HPDE6-E6E7 (cell line): ENCODE measurements around the gene RNASEH1.

Source experiments
- DNase-seq: peaks from one replicate; pipeline ENCODE4 v3.0.0; 2011; ENCODE audit warnings: missing footprints; ENCODE audit errors: extremely low spot score

RNASEH1 gene

DNA sequence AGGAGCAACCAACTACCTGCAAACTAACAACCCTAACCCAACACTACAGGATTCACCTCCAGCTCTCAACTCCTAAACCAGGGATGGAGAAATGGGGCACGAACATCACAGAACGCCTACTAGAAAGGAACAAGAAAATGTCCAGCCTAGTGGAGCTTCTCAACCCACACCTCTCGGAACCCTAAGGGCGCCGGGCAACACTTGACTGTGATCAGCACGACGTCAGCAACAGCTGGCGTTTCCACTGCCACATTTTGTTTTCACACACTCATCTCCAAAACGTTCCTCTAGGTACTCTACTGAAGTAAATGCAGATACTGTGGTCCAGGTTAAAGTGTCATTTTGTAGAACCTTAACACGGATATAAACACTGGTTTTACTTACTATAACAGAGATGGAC, 4.2 kb downstream of the RNASEH1 start:
- DNase-seq, result no peak

DNA sequence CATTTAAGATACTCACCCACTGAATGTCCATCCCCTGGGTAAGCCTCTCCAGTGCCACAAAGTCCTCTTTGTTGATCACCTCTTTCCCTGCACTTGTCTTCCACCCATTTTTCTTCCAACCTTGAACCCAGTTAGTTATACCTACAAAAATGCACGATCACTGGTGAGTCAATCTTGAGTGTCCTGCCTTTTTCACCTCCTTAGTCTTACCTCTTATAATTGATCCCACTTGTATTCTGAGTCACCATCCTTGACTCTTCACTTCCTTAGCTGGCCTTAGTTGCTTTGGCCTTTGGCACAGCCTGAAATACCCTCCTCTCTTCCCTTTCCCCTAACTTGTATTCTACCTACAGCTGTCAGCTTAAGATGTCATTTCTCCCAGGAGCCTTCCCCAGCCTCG, 10.2 kb downstream of the RNASEH1 start:
- no peak for DNase-seq

DNA sequence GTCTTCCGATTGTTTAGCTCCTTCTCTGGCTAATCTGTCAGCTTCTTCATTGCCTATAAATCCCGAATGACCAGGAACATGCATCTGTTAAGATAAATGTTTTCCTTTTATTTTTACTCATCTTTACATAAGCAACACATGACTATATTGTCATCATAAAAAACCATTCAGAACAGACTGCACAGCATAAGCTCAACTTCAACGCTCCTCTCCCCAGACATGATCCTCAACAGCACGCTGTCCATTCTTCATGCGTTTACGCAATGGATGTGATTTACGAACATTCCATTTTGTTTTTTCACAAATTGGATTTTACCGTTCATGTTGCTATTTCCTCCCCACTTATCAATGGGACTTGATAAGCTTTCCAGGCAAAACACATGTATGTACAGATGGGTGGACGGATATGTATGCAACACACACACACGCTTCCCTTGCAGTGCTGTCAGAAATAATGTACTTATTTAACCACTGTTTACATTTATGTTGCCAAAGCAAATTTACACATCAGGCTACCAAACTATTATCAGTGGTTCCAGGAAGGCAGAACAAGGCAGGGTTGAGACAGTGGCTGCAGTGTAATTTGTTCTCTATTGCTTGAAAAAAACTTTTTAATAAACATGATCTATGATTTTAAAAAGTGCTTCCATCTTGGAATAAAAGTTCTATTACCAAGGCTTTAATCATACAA, 12.2 kb downstream of the RNASEH1 start:
- no peak for DNase-seq

DNA sequence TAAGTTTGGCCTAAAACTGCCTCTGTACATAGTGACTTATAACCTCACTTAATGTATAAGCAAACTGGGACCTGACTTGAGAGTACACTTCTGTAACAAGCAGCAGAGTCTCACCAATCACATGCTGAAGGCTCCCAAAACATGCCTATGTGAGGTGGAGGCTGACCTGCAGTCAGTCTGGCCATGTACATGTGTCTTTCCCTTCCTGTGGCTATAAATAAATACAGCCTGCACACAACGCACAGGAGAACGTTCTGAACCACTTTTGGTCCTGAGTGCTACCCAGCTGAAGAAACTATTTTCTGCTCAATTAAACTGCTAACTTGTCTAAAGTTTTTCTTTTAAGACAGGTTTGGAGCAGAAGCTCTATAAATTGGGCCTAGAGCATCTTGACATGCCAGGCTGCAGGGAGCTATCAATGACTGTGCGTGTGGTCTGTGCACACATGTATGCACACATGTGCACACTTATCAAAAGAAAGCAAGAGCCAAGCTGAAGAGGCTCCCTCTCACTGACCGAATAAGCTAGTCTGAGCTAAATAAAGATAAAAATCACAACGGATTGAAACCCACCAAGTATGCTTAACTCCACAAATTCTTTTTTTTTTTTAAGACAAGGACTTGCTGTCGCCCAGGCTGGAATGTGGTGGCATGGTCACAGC, 15.0 kb downstream of the RNASEH1 start:
- no peak for DNase-seq

DNA sequence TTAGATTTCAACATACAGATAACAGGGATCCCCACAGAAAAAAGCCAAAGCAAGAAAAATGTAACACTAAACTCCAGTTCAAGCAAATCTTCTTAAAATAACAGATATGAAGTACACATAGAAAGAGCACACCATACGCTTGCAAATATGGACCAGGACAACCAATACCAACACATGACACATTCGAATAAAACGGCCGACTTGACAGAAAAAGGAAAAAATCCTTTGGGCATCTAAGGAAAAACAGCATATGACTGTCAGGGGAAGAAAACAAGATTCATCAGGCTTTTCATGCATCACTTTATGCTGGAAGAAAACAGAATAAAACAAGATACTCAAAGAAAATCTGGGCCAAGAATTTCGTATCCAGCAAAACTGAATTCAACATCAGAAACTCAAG, 16.0 kb downstream of the RNASEH1 start:
- no peak for DNase-seq

DNA sequence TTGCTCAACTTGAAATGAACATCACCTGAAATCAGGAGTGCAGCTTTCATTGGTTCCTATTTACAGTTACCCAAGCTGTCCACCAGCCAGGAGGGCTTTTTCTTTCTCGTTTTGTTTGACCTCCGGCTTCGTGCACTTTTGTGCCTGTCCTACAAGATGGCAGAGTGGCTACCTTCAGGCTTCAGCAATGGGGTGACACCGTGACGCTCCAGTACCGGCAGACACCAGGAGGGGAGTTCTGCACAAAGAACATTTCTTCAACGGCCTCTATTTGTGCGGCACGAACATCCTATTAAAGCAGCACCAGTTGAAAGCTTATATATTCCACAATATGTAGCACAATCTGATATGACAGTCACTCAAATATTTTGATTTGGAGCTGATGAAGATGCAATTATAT, 18.3 kb downstream of the RNASEH1 start:
- DNase-seq, result no peak

DNA sequence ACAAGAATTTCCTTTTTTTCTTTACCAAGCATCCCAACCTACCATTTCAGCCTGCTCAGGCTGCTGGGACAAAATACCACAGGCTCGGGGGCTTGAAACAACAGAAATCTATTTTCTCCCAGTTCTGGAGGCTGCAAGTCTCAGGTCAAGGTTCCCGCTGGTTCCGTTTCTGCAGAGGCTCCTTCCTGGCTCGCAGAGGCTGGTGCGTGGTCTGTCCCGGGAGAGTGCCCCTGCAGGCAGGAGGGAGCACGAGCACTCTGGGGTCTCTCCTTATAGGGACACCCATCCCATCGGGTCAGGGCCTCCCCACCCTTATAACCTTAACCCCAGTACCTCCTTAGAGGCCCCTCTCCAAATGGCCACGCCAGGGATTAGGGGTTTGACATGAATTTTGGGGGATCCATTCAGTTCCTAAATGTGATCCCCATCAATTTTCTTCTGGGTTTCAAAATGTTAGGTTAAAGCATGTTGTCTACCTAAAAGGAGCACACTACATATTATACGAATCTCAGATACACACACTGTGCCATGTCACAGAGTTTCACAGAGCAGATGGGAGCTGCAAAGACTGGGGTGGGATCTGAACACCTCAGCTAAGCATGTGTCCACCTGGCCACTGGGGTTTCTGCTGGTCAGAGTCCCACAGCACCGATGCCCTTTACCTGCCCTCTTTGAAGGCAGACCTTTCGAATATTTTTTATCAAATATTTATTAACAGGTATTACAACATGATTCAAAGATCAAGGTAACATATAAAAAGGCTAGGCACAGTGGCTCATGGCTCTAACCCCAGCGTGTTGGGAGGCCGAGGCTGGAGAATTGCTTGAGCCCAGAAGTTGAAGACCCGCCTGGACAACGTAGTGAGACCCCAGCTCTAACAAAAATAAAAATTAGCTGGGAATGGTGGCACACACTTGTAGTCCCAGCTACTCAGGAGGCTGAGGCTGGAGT, 21.2 kb downstream of the RNASEH1 start:
- no peak for DNase-seq

DNA sequence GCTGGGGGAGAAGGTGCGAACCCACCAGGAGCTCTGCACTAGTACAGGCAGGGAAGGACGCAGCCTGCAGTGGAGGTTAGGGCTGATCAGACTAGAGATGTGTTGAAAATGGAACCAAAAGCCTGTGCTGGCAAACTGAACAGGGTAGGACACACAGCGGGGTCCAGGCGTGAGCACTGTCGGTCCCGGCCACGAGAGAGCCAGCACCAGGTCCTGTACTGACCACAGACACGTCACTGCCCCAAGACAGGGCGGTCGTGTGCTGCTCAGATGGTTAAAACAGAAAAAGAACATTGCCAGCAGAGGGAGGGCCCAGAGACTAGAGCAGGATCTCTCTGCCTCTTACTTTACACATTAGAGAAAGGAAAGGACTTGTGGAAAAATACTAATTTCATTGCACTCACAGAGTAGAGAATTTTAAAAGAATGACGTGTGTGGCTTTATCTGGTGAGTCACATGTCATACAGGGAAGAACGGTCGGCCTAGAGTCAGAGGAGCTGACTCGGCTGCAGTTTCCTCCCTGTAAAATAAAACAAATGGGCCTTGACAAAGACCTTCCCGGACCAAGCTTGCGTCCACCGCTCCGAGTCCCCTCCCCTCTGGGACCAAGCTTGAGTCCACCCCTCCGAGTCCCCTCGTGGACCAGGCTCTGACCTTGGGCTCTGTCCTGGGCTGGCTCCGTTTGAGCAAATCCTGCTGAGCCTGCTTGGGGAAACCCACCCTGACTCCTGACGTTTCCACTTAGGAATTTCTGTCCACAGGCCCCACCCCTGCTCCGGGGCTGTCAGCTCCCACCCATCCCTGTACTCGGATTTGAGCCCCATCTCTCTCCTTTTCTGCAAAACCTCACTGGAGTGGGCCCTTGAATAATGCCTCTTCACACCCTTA, 22.1 kb downstream of the RNASEH1 start:
- DNase-seq, result no peak

DNA sequence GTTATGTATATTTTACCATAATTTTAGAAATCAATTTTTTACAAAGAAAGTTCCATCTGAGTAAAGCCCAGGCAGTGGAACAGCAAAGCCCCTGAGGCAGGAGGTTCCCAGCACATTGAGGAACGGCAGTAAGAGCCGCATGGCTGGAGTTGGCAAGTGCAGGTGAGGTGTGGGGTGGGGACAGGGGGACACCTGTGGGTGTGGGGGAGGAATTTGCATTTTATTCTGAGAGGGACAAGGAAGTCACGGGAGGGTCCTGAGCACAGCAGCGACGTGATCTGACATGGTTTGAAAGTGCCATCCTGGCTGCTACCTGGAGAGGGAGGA, 22.7 kb downstream of the RNASEH1 start:
- DNase-seq, result no peak

DNA sequence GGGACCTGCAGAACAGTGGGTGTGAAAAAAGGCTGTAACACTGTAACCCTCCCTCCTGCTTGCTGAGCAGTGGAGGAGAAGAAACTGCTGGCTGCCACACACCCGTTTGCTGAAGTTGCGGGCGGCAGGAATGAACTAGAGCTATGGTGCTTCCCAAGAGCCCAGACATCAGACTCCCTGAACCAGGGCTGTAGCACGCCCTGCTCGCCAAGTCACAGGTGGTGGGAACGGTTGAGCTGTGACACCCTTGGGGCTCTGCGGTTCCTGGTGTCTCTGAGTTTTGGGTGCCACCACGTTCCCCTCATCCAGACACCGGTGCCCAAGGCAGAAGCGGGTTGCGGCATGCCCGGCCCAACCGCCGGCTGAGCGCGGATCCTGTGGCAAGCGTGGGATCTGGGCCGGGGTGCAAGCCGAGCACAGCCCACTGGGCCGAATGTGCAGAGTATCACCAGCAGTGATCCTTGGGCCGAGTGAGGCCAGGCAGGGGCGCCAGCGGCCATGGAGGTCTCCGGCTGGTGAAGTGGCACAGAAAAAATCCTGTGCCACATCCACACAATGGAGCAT, 23.8 kb downstream of the RNASEH1 start:
- no peak for DNase-seq

DNA sequence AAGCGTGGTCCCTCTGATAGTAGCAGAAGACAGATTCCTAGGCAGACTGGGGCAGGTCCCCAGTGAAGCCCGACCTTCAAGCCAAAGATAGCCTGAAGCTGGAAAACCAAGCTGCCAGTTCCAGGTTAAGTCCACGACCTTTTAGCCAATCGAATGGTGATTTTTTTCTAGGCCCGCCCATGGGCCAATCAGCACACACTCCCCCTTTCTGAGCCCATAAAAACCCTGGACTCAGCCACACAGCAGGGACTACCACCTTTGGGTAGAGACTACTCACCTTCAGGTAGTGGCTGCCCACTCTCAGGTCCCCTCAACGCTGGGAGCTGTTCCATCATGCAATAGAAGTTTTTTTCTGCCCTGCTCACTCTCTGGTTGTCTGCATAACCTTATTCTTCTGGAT, 24.3 kb downstream of the RNASEH1 start:
- no peak for DNase-seq

DNA sequence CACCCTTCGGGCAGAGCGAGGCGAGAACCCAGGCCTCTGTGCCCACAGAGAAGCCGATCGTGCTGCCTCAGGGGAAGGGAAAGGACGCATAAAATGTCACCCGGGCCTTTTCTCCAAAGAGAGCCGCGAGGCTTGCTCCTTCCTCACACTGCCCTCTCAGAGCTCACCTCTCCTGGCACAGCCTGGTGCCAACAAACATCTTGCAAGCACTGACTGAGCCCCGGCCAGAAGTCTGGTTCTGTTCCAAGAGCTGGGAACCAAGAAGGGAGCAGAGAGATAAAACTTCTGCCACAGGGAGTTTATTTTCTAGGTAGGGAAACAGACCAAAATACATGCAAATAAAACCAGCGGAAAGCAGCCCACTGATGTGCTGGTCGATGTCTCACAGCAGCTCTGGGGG, 25.2 kb downstream of the RNASEH1 start:
- DNase-seq, result no peak

DNA sequence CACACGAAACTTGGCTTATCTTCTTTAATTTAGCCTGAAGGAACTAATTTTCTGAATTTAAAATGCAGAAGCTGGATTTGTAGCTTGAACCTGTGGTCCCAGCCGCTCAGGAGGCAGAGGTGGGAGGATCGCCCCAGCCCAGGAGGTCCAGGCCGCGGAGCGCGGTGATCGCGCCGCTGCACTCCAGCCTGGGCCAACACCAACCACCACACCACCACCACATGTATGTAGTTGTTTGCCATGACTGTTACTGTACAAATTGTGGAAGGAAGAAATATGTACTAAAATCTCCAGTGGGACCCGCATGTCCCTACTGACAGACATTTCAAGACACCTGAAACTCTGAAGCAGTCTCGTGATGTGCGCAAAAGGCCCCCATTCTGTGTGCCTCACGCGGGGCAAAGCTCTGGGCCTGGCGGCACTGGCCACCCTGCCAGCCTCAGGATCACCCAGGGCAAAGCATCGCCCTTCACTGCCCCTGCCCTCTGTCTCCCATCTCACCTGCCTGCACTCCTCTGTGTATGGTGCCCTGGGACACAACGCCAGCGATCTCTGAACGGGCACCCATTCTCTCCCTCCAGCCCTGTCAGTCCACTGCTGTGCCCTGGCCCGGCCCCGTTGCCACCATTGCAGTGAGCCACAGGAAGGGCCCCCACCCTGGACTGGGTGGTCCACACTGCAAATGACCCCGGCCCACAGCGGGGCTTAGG, 28.7 kb downstream of the RNASEH1 start:
- DNase-seq, result no peak

DNA sequence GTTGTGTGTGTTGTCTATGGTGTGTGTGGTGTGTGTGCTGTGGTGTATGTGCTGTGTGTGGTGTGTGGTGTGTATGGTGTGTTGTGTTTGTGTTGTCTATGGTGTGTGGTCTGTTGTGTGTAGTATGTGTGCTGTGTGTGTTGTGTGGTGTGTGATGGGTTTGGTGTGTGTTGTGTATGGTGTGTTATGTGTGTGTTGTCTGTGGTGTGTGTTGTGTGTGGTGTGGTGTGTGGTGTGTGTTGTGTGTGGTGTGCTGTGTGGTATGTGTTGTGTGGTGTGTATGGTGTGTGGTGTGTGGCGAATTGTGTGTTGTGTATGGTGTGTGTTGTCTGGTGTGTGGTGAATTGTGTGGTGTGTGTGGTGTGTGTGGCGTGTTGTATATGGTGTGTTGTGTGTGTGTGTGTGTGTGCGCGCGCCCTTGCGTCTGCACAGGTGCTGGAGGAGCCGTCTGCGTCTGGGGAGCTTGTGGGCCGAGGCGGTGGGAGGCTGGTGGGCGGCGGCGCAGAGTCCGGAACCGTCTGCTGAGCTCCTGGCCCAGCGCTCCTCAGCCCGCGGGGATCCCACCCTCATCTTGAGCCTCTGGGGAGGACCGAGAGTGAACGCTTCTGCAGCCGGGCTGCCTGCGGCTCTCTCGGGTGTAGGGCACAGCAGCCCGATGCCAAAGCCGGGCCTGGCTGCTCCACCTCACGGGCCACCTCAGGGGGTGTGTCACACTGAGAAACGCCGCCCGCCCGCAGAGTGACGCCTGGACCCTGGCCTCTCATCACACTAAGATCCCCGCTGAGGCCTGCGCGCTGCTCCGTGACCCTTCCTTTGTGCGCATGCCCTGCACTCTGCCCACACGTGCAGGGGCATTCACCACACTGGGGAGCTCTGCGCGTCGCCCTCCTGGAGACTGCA, 30.0 kb downstream of the RNASEH1 start:
- no peak for DNase-seq

DNA sequence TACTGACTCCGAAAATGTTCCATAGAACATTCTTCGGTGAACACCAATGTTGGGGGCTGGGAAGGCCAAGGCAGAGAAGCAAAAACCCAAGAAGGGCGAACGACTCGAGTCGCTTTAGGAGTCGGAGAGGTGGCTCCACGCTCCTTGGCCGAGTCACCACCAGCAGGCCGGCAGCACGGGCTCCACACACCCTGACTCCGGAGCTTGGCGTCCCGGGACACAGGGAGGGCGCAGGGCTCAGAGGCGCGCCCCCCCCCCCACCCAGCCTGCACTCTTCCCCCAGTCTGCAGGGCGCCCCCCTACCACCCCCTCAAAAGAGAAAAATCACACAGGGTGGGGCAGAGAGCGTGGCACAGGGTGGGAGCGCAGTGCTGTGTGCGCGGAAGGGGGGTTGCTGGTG, 31.3 kb downstream of the RNASEH1 start:
- no peak for DNase-seq

DNA sequence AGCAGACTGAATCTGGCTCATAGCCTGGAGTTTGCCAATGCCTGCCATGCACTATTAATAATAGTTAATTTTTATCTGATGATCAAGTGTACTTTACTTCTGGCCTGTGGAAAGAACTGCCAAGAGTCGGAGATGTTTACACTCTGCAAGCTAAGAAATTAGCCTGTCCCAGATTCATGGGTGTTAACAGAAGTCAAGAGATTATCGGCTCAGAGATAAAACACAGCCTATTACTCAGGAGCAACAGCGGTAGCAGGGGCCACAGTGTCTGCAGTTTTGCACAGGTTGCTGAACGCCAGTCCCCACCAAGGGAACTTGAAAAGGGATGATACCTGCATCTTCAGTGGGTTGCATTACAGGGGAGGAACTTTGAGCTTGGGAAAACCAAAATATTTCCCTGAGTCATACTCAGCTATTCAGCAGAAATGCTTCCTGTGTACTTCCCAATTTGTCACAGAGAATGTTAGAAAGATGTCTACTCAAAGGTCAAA, 34.5 kb downstream of the RNASEH1 start:
- no peak for DNase-seq

DNA sequence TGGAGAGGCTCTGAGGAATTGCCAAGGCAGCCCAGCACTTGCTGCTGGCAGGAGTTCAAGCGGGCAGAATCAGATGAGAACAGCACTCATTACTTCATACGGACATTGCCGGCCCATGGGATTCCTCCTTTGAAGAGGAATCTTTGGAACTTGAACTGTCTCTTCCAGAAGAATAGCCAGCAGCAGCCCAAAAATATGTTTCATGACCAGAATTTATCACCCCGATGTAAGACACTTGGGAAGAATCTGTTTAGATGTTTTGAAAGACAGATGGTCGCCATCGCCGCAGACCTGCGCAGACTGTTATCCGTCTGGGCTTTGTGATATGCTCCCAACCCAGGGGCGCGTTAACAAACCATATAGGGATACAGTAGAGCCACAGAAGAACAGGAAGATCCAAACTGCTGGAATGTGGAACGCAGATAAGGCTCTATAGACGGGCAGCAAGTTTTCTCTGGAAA, 35.1 kb downstream of the RNASEH1 start:
- DNase-seq, result no peak

DNA sequence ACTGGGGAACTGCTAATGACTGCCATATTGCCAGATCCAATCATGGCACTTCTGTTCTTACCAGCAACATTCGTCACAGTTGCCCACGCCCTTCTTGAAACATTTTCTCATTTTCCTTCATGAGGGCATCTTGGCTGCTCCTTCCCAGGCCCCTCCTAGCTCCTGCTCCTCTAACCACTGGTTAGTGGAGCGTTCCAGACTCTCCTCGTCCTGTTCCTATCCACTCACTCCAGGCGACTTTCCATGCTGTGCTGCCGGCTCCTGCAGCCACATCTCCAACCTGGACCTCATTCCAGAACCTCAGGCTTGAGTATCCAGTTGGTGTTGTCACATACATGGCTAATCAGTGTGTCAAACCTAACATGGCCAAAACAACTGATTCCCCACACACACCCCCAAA, 37.5 kb downstream of the RNASEH1 start:
- no peak for DNase-seq
